Endothelial cell of umbilical vein (primary cell): ENCODE measurements around the gene KRT84. TPM values are rescaled to one million over a fixed set of nuclear protein-coding genes. Genes with fewer than 3 reads are reported as not detected.

Experiments used
- BruUV-seq: library from RNA; stranded (reverse); fragments of 400-500 nt; replicated peaks from 2 replicates; lab custom pipeline; 2021; lab: Mats Ljungman, UMichigan
- CTCF ChIA-PET: fragments of 300-600, 350-600 bp; sonication (Branson Sonifier 250); formaldehyde crosslinking; loops from one replicate; lab custom pipeline; 2021; ENCODE audit warnings: antibody characterized with exemption, inconsistent platforms; lab: Charles Lee
- POLR2A ChIA-PET: fragments of 300-600, 350-600 bp; sonication (Branson Sonifier 250); formaldehyde crosslinking; loops from one replicate; lab custom pipeline; 2021; ENCODE audit warnings: antibody characterized with exemption, inconsistent platforms; lab: Charles Lee
- DNase-seq: peaks from one replicate; pipeline ENCODE4 v3.0.0-alpha.2; 2011; ENCODE audit warnings: low read depth, low spot score
- FAIRE-seq: peaks from 2 replicates; lab custom pipeline; 2011; peaks lifted over from hg19 to GRCh38; lab: Jason Lieb, UNC
- H2AFZ ChIP-seq: 2 replicates; pipeline ENCODE4 v1.6.0; 2012; ENCODE audit warnings: low read depth, low read length, control low read depth, inconsistent platforms
- H3K27ac ChIP-seq: 2 replicates; pipeline ENCODE4 v1.5.1; 2011; ENCODE audit warnings: low read depth, mild to moderate bottlenecking, control low read depth, low read length, moderate library complexity; ENCODE audit not compliant: insufficient read depth
- H3K27me3 ChIP-seq, 2 experiments: 2 replicates each; pipeline versions ENCODE4 v1.6.0 to v1.6.1; 2011; ENCODE audit warnings: low read length in 2 of 2, mixed read lengths in 1 of 2; ENCODE audit not compliant: control insufficient read depth in 2 of 2, insufficient read depth in 2 of 2
- H3K36me3 ChIP-seq, 2 experiments: 2 replicates in 1 of 2; 3 replicates in 1 of 2; pipeline ENCODE4 v1.5.1; 2011; ENCODE audit warnings: low read length in 2 of 2, mild to moderate bottlenecking in 1 of 2, moderate library complexity in 1 of 2; ENCODE audit not compliant: control insufficient read depth in 2 of 2, insufficient read depth in 2 of 2; ENCODE audit errors: extremely low read depth in 1 of 2
- H3K4me1 ChIP-seq: 3 replicates; pipeline ENCODE4 v1.5.1; 2011; ENCODE audit warnings: mild to moderate bottlenecking, low read length; ENCODE audit not compliant: control insufficient read depth, insufficient read depth; ENCODE audit errors: extremely low read depth
- H3K4me2 ChIP-seq: 2 replicates; pipeline ENCODE4 v1.6.1; 2011; ENCODE audit warnings: low read length, control low read depth, mixed read lengths; ENCODE audit not compliant: insufficient read depth
- H3K4me3 ChIP-seq, 3 experiments: fragments of 200-600 bp in 1 of 3; sonication (generic), shearing (Covaris generic) in 1 of 3; replicated peaks in 1 of 3; 2 replicates each; pipeline ENCODE4 v1.5.1; 2011 to 2016; ENCODE audit warnings: control low read depth in 3 of 3, low read length in 3 of 3, mild to moderate bottlenecking in 2 of 3, inconsistent platforms in 1 of 3, low read depth in 1 of 3, moderate library complexity in 1 of 3; ENCODE audit not compliant: insufficient read depth in 1 of 3
- H3K79me2 ChIP-seq: 2 replicates; pipeline ENCODE4 v1.6.0; 2012; ENCODE audit warnings: low read length, inconsistent platforms; ENCODE audit not compliant: control insufficient read depth, insufficient read depth
- H3K9ac ChIP-seq: replicated peaks from 2 replicates; pipeline ENCODE3; 2011; ENCODE audit warnings: low read length, control low read depth; ENCODE audit not compliant: insufficient read depth; ENCODE audit errors: extremely low read depth
- H3K9me1 ChIP-seq: replicated peaks from 3 replicates; pipeline ENCODE4 v1.6.0; 2011; ENCODE audit warnings: mild to moderate bottlenecking, low read length; ENCODE audit not compliant: control insufficient read depth, insufficient read depth; ENCODE audit errors: extremely low read depth
- H3K9me3 ChIP-seq: replicated peaks from 2 replicates; pipeline ENCODE4 v1.5.1; 2012; ENCODE audit warnings: low read length, inconsistent platforms; ENCODE audit not compliant: control insufficient read depth, insufficient read depth
- H4K20me1 ChIP-seq: replicated peaks from 2 replicates; pipeline ENCODE3; 2011; ENCODE audit warnings: mild to moderate bottlenecking, low read length; ENCODE audit not compliant: control insufficient read depth, insufficient read depth; ENCODE audit errors: extremely low read depth
- CTCF ChIP-seq, 2 donors: IDR thresholded peaks; 1 replicate in 1 of 2; 2 replicates in 1 of 2; pipeline ENCODE4 v1.5.1; 2011; ENCODE audit warnings: low read length in 2 of 2, mild to moderate bottlenecking in 2 of 2, moderate library complexity in 2 of 2, control low read depth in 1 of 2, inconsistent platforms in 1 of 2, low read depth in 1 of 2; ENCODE audit not compliant: insufficient read depth in 1 of 2; ENCODE audit errors: extremely low read depth in 1 of 2
- EZH2 ChIP-seq: IDR thresholded peaks from 2 replicates; pipeline ENCODE4 v1.6.1; 2012; ENCODE audit warnings: borderline replicate concordance, low read depth, mild to moderate bottlenecking, moderate library complexity, low read length, inconsistent platforms; ENCODE audit not compliant: severe bottlenecking
- FOS ChIP-seq: IDR thresholded peaks from 2 replicates; pipeline ENCODE4 v1.6.1; 2011; ENCODE audit warnings: mild to moderate bottlenecking, low read length, moderate library complexity, borderline replicate concordance; ENCODE audit not compliant: insufficient read depth
- GATA2 ChIP-seq: IDR thresholded peaks from 2 replicates; pipeline ENCODE4 v1.7.0; 2011; ENCODE audit warnings: low read depth, mild to moderate bottlenecking, moderate library complexity, mixed read lengths, low read length; ENCODE audit not compliant: insufficient read length, insufficient read depth
- MYC ChIP-seq: IDR thresholded peaks from one replicate; pipeline ENCODE4 v1.6.1; 2011; ENCODE audit warnings: mild to moderate bottlenecking, low read depth, low read length
- POLR2A ChIP-seq: IDR thresholded peaks from 2 replicates; pipeline ENCODE4 v1.6.1; 2012; ENCODE audit warnings: low read depth, mild to moderate bottlenecking, control low read depth, low read length
- dilution Hi-C: fragments of 300-500 bp; cut with MboI; formaldehyde crosslinking; loops from one replicate; pipeline ENCODE4 v1.15.0; 2019; ENCODE audit warnings: low sequenced_read_pairs; ENCODE audit not compliant: extremely low pct_ligation_motif_present
- intact Hi-C: fragments of 100-400 bp; cut with micrococcal nuclease; formaldehyde crosslinking; loops from one replicate; pipeline ENCODE4 v1.10.0; 2022
- polyA plus RNA-seq, 4 experiments: library from polyadenylated mRNA; depleted of rRNA in 3 of 4; stranded (reverse) in 3 of 4; unstranded in 1 of 4; fragments of >200 nt; gene quantifications; 2 replicates each; pipeline versions ENCODE4 v1.2.1 to v1.2.3, GENCODE V29; 2011 to 2012; ENCODE audit warnings: missing spikeins in 1 of 4
- total RNA-seq: library from RNA; stranded (reverse); gene quantifications from 2 replicates; pipeline ENCODE4 v1.2.3, GENCODE V29; 2021

The KRT84 gene
- total and polyA plus RNA-seq, 2 donors (not counting 3 experiments of a cell fraction or from before 2014, with no cell fraction given): not detected

GRCh38 chr12:52377266-52377665 lies 8.2 kb downstream of the KRT84 start:
- TF ChIP-seq CTCF (IDR thresholded peaks at IDR 0.05; ENCODE audit: extremely low read depth in 1 of 2, insufficient read depth in 1 of 2, low read depth in 1 of 2, low read length in 2 of 2): no peak
- no peak for TF ChIP-seq GATA2
- TF ChIP-seq FOS: no peak
- TF ChIP-seq POLR2A: no peak
- TF ChIP-seq EZH2: no peak
- no peak for TF ChIP-seq MYC
- Histone ChIP-seq H3K27me3 (peaks cover 8 to 10% of the 10 kb centered on the region in 2 experiments), H3K4me1 (no peaks in the 10 kb centered on the region), H3K4me3 (no peak overlapping the region), H3K9me1 (no peaks in the 10 kb centered on the region), H2AFZ (no peak overlapping the region), H3K4me2 (no peak overlapping the region), H3K9ac (no peak overlapping the region), H3K27ac (no peak overlapping the region), H3K36me3 (no peaks in the 10 kb centered on the region), H3K79me2 (no peaks in the 10 kb centered on the region), H4K20me1 (no peaks in the 10 kb centered on the region), H3K9me3 (no peaks in the 10 kb centered on the region)
- POLR2A ChIA-PET: no interaction called here
- intact Hi-C loops: no loop called here
- no peak for FAIRE-seq
- dilution Hi-C loops: no loop called here
- CTCF ChIA-PET: interaction anchor here (1.1 to 1.4 kb wide), 3 partner anchors 13 to 502 kb away, joined by 3 to 4 read pairs (median 4); no protein-coding TSS in a partner anchor
- BruUV-seq: no TSS peak
- no peak for DNase-seq
